IMR-90 (cell line): Measurements from ENCODE around the gene LDAH. TPM values are rescaled to one million over a fixed set of nuclear protein-coding genes. Genes with fewer than 3 reads are reported as not detected.

ENCODE experiments used
- ATAC-seq: fragments of 200-7000 bp; cut with Tn5 transposase; 2 replicates; pipeline ENCODE4 v1.9.1; 2020; ENCODE audit warnings: low read depth, mild to moderate bottlenecking, moderate library complexity
- BruUV-seq: library from RNA; stranded (reverse); fragments of 400-500 nt; replicated peaks from 2 replicates; lab custom pipeline; 2021; lab: Mats Ljungman, UMichigan
- CTCF ChIA-PET: fragments of 300-600 bp; formaldehyde crosslinking; extraction: SDS; loops from one replicate; lab custom pipeline; 2021; ENCODE audit warnings: antibody characterized with exemption; lab: Yijun Ruan, JAX
- POLR2A ChIA-PET: fragments of 300-600 bp; sonication (Branson Sonifier 250); formaldehyde crosslinking; loops from one replicate; lab custom pipeline; 2022; ENCODE audit warnings: antibody characterized with exemption; ENCODE audit not compliant: unreplicated experiment; lab: Charles Lee
- DNase-seq: peaks from one replicate; pipeline ENCODE4 v3.0.0; 2013
- H2AFZ ChIP-seq: replicated peaks from 2 replicates; pipeline ENCODE3; 2013; ENCODE audit warnings: low read length, mild to moderate bottlenecking; ENCODE audit not compliant: poor library complexity
- H2AK5ac ChIP-seq: 2 replicates; pipeline ENCODE4 v1.6.1; 2013; ENCODE audit warnings: low read depth, low read length, inconsistent platforms
- H2AK9ac ChIP-seq: replicated peaks from 2 replicates; pipeline ENCODE3; 2013; ENCODE audit warnings: mild to moderate bottlenecking, low read depth, low read length, moderate library complexity; ENCODE audit not compliant: poor library complexity
- H2BK120ac ChIP-seq: 2 replicates; pipeline ENCODE4 v1.6.1; 2013; ENCODE audit warnings: low read depth, low read length, inconsistent platforms
- H2BK15ac ChIP-seq: 3 replicates; pipeline ENCODE4 v1.6.1; 2013; ENCODE audit warnings: low read depth, low read length, inconsistent platforms
- H2BK20ac ChIP-seq: 2 replicates; pipeline ENCODE4 v1.6.1; 2013; ENCODE audit warnings: low read depth, mild to moderate bottlenecking, inconsistent platforms, low read length, moderate library complexity
- H2BK5ac ChIP-seq: 2 replicates; pipeline ENCODE4 v1.6.1; 2013; ENCODE audit warnings: mild to moderate bottlenecking, low read depth, low read length, inconsistent platforms; ENCODE audit not compliant: poor library complexity, severe bottlenecking
- H3K14ac ChIP-seq: replicated peaks from 2 replicates; pipeline ENCODE4 v1.6.1; 2013; ENCODE audit warnings: low read depth, low read length, inconsistent platforms
- H3K18ac ChIP-seq: 2 replicates; pipeline ENCODE4 v1.6.1; 2013; ENCODE audit warnings: low read depth, low read length, control low read depth
- H3K23ac ChIP-seq: 2 replicates; pipeline ENCODE4 v1.6.1; 2013; ENCODE audit warnings: low read depth, low read length, inconsistent platforms
- H3K27ac ChIP-seq: 2 replicates; pipeline ENCODE4 v1.5.1; 2013; ENCODE audit warnings: mild to moderate bottlenecking, control low read depth, low read length; ENCODE audit not compliant: insufficient read depth
- H3K27me3 ChIP-seq: 2 replicates; pipeline ENCODE4 v1.6.1; 2013; ENCODE audit warnings: low read length; ENCODE audit not compliant: control insufficient read depth, insufficient read depth
- H3K36me3 ChIP-seq: 2 replicates; pipeline ENCODE4 v1.6.1; 2013; ENCODE audit warnings: low read length, mixed read lengths; ENCODE audit not compliant: control insufficient read depth, insufficient read depth
- H3K4ac ChIP-seq: 2 replicates; pipeline ENCODE4 v1.6.1; 2013; ENCODE audit warnings: low read depth, low read length, inconsistent platforms
- H3K4me1 ChIP-seq: 2 replicates; pipeline ENCODE4 v1.6.1; 2013; ENCODE audit warnings: low read length, mixed read lengths; ENCODE audit not compliant: control insufficient read depth, insufficient read depth
- H3K4me2 ChIP-seq: 2 replicates; pipeline ENCODE4 v1.6.1; 2013; ENCODE audit warnings: low read depth, mild to moderate bottlenecking, control low read depth, low read length, moderate library complexity
- H3K4me3 ChIP-seq: 2 replicates; pipeline ENCODE4 v1.5.1; 2013; ENCODE audit warnings: low read depth, mild to moderate bottlenecking, control low read depth, low read length, moderate library complexity; ENCODE audit not compliant: insufficient read depth
- H3K56ac ChIP-seq: 2 replicates; pipeline ENCODE4 v1.6.1; 2013; ENCODE audit warnings: low read length, inconsistent platforms; ENCODE audit not compliant: insufficient read depth; ENCODE audit errors: extremely low read depth
- H3K79me1 ChIP-seq, 2 experiments: 2 replicates each; pipeline ENCODE4 v1.6.1; 2013; ENCODE audit warnings: low read length in 2 of 2, inconsistent platforms in 1 of 2, low read depth in 1 of 2
- H3K9ac ChIP-seq: 2 replicates; pipeline ENCODE4 v1.6.1; 2013; ENCODE audit warnings: low read depth, low read length, control low read depth
- H3K9me1 ChIP-seq: 2 replicates; pipeline ENCODE4 v1.6.1; 2013; ENCODE audit warnings: low read length, inconsistent platforms; ENCODE audit not compliant: insufficient read depth
- H3K9me3 ChIP-seq: 2 replicates; pipeline ENCODE4 v1.6.1; 2013; ENCODE audit warnings: low read length; ENCODE audit not compliant: control insufficient read depth, insufficient read depth
- H4K20me1 ChIP-seq: 2 replicates; pipeline ENCODE4 v1.6.1; 2013; ENCODE audit warnings: low read length, inconsistent platforms; ENCODE audit not compliant: insufficient read depth
- H4K5ac ChIP-seq: 2 replicates; pipeline ENCODE4 v1.6.1; 2013; ENCODE audit warnings: mild to moderate bottlenecking, low read depth, low read length, control low read depth
- H4K8ac ChIP-seq, 2 experiments: 2 replicates each; pipeline ENCODE4 v1.6.1; 2013; ENCODE audit warnings: low read depth in 2 of 2, low read length in 2 of 2, control low read depth in 1 of 2, inconsistent platforms in 1 of 2
- H4K91ac ChIP-seq: 2 replicates; pipeline ENCODE4 v1.6.1; 2013; ENCODE audit warnings: low read depth, low read length, inconsistent platforms; ENCODE audit not compliant: insufficient read depth
- CEBPB ChIP-seq: IDR thresholded peaks from 2 replicates; pipeline ENCODE4 v1.6.1; 2012; ENCODE audit warnings: low read depth, low read length, improper control_type of control experiment
- CHD1 ChIP-seq: IDR thresholded peaks from 2 replicates; pipeline ENCODE4 v1.6.1; 2012; ENCODE audit warnings: low read depth, low read length, improper control_type of control experiment
- CTCF ChIP-seq: conservative IDR thresholded peaks from 2 replicates; pipeline ENCODE4 v1.5.1; 2012; ENCODE audit warnings: mild to moderate bottlenecking, low read depth, low read length, improper control_type of control experiment
- FOS ChIP-seq: fragments of 150-350 bp; IDR thresholded peaks from 2 replicates; pipeline ENCODE4 v1.6.1; 2016; ENCODE audit warnings: low read depth, low read length
- MAZ ChIP-seq: IDR thresholded peaks from 2 replicates; pipeline ENCODE4 v1.6.1; 2012; ENCODE audit warnings: low read depth, mild to moderate bottlenecking, low read length, improper control_type of control experiment, moderate library complexity, borderline replicate concordance
- NFE2L2 ChIP-seq: fragments of 150-350 bp; IDR thresholded peaks from 2 replicates; pipeline ENCODE4 v1.6.1; 2016; ENCODE audit warnings: low read depth, mild to moderate bottlenecking, low read length
- RAD21 ChIP-seq: IDR thresholded peaks from 2 replicates; pipeline ENCODE4 v1.6.1; 2012; ENCODE audit warnings: low read length, improper control_type of control experiment
- RCOR1 ChIP-seq: IDR thresholded peaks from 2 replicates; pipeline ENCODE4 v1.6.1; 2012; ENCODE audit warnings: mild to moderate bottlenecking, low read length, improper control_type of control experiment; ENCODE audit not compliant: insufficient replicate concordance
- RFX5 ChIP-seq: IDR thresholded peaks from 2 replicates; pipeline ENCODE4 v1.8.0; 2012; ENCODE audit warnings: low read depth, mild to moderate bottlenecking, low read length, moderate library complexity
- USF2 ChIP-seq: fragments of 150-350 bp; IDR thresholded peaks from 2 replicates; pipeline ENCODE4 v1.6.1; 2017; ENCODE audit warnings: mild to moderate bottlenecking, antibody characterized with exemption, low read length, low read depth
- WGBS, 2 experiments: methylation state at CpG; one replicate each; pipeline versions ENCODE4 v1.1.5 to v1.1.7; 2013; ENCODE audit warnings: missing lambda C conversion rate in 2 of 2; ENCODE audit not compliant: insufficient read length in 1 of 2; ENCODE audit errors: extremely low coverage in 2 of 2; 5-methylcytosine and 5-hydroxymethylcytosine counted together
- dilution Hi-C: fragments of 300-500 bp; cut with HindIII; formaldehyde crosslinking; loops from one replicate; pipeline ENCODE4 v1.14.3; 2018; ENCODE audit warnings: low sequenced_read_pairs; ENCODE audit not compliant: unreplicated experiment
- in situ Hi-C: fragments of 300-500 bp; cut with MboI; formaldehyde crosslinking; loops from 3 replicates; pipeline ENCODE4 v1.14.3; 2019; ENCODE audit warnings: low sequenced_read_pairs, inconsistent platforms, mixed read lengths
- intact Hi-C: fragments of 100-400 bp; cut with micrococcal nuclease; formaldehyde crosslinking; loops from 2 replicates; pipeline ENCODE4 v1.10.0; 2022
- polyA plus RNA-seq, 3 experiments: library from polyadenylated mRNA; depleted of rRNA; stranded (reverse); fragments of >200 nt; gene quantifications; 2 replicates each; pipeline ENCODE4 v1.2.3, GENCODE V29; 2012; ENCODE audit warnings: low replicate concordance in 1 of 3
- total RNA-seq: library from RNA; depleted of rRNA; stranded (reverse); fragments of >200 nt; gene quantifications from 2 replicates; pipeline ENCODE4 v1.2.3, GENCODE V29; 2012

Gene LDAH
- total and polyA plus RNA-seq, 2 of the 4 experiments (the other 2 are of a cell fraction): 12.1 to 31.7 TPM

- Histone ChIP-seq H3K27ac (no peak overlapping the region), H4K20me1 (no peaks in the 10 kb centered on the region), H2AK5ac (no peak overlapping the region), H4K91ac (no peak overlapping the region), H2BK15ac (no peak overlapping the region), H3K4me2 (no peak overlapping the region), H2AFZ (no peak overlapping the region), H3K56ac (no peak overlapping the region), H2BK20ac (no peak overlapping the region), H3K14ac (no peak overlapping the region), H4K5ac (no peak overlapping the region), H3K27me3 (no peaks in the 10 kb centered on the region), H2BK120ac (no peak overlapping the region), H3K9ac (no peak overlapping the region), H3K36me3 (peaks cover 2% of the 10 kb centered on the region; the same call in 1 of the 2 replicates), H3K23ac (no peak overlapping the region), H3K4me3 (no peak overlapping the region), H2AK9ac (no peak overlapping the region), H3K79me1 (no peaks in the 10 kb centered on the region; a peak in 1 of 4 replicates), H2BK5ac (no peak overlapping the region), H3K18ac (no peak overlapping the region), H3K9me1 (no peaks in the 10 kb centered on the region; the same call in 1 of the 2 replicates), H3K4me1 (peaks cover 6% of the 10 kb centered on the region), H4K8ac (no peak overlapping the region), H3K9me3 (no peaks in the 10 kb centered on the region), H3K4ac (no peak overlapping the region)
- dilution Hi-C loops: no loop called here
- in situ Hi-C loops: no loop called here
- intact Hi-C loops: no loop called here
- ChIA-PET CTCF (no interaction called here), POLR2A (no interaction called here)
- DNase-seq: no peak
- no peak for ATAC-seq
- no TSS peak for BruUV-seq
- WGBS, 2 experiments: 100% methylated on average over 1 of the region's 2 CpGs; no CpG with 5 or more reads in 1 of the 2 experiments
- TF ChIP-seq NFE2L2: no peak
- no peak for TF ChIP-seq CHD1
- TF ChIP-seq RFX5: no peak
- no peak for TF ChIP-seq CTCF
- no peak for TF ChIP-seq RCOR1
- no peak for TF ChIP-seq USF2
- TF ChIP-seq RAD21: no peak
- no peak for TF ChIP-seq FOS
- TF ChIP-seq CEBPB: no peak
- TF ChIP-seq MAZ: no peak
Observed at GRCh38 chr2:20725782-20726181, 97.1 kb downstream of the LDAH start.
